Activated CD4-positive, alpha-beta T cell treated with anti-CD3 and anti-CD28 coated beads, Interleukin-2, amount 10 ng/mL, durations not matched to agents 7 days and 5 days (primary cell): Measurements from ENCODE around the gene SPON2. TPM values are rescaled to one million over a fixed set of nuclear protein-coding genes. Genes with fewer than 3 reads are reported as not detected.
A peak's percentile ranks its signal among the peaks of the same experiment; 100 is the strongest.
"Not testable (repeated sequence)": the region's sequence is repeated elsewhere in the genome, so short reads cannot be mapped to it uniquely, and the experiment has no call there.

ENCODE experiments used
- CTCF ChIA-PET: fragments of 350-600 bp; sonication (Branson Sonifier 250); formaldehyde crosslinking; loops from one replicate; lab custom pipeline; 2021; ENCODE audit warnings: antibody characterized with exemption; lab: Charles Lee
- POLR2A ChIA-PET: fragments of 350-600 bp; sonication (Branson Sonifier 250); formaldehyde crosslinking; loops from one replicate; lab custom pipeline; 2021; ENCODE audit warnings: antibody characterized with exemption; lab: Charles Lee
- DNase-seq: peaks from one replicate; pipeline ENCODE4 v3.0.0-alpha.2; 2020
- H3K27ac Mint-ChIP-seq: one replicate; pipeline ENCODE4 v1.8.0; 2021; ENCODE audit warnings: mild to moderate bottlenecking, moderate library complexity, mixed read lengths
- H3K27me3 Mint-ChIP-seq: one replicate; pipeline ENCODE4 v1.8.0; 2021; ENCODE audit warnings: mixed read lengths
- H3K36me3 Mint-ChIP-seq: one replicate; pipeline ENCODE4 v1.8.0; 2021; ENCODE audit warnings: low read depth, mixed read lengths
- H3K4me1 Mint-ChIP-seq: one replicate; pipeline ENCODE4 v1.8.0; 2021; ENCODE audit warnings: mixed read lengths
- H3K4me3 Mint-ChIP-seq: one replicate; pipeline ENCODE4 v1.8.0; 2021; ENCODE audit warnings: mild to moderate bottlenecking, moderate library complexity, mixed read lengths
- H3K9me3 Mint-ChIP-seq: one replicate; pipeline ENCODE4 v1.8.0; 2021; ENCODE audit warnings: mixed read lengths
- total RNA-seq, 2 experiments: library from RNA; stranded (reverse); gene quantifications; one replicate each; pipeline ENCODE4 v1.2.3, GENCODE V29; 2021

The SPON2 gene
- total RNA-seq, 2 experiments from 2014 or later = 21.5 to 28.3 TPM

DNA sequence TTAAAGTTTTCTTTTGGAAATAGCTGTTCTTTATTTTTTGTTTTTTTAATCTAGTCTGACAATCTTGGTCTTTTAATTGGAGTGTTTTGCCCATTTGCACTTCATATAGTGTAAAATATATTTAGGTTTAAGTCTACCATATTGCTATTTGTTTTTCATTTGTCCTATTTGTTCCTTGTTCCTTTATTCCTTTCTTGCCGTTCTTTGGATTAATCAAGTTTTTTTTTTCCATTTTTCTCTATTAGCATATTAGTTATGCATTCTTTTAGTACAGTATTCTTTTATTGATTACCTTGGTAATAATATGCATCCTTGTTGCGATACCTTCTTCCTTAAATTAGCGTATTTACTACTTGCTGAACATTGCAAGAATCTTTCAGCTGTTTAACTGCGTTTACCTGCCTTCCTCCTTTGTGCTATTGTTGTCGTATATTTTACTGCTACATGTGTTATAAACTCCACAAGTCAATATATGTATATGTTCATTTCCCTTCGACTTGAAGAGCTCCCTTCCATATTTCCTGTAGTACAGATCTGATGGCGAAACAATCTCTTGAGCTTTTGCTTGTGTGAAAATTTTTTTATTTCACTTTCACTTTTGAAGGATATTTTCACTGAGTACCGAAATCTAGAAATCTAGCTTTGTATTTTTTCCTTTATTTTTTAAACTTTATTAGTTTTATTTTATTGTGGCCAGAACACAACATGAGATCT lies 35.2 kb downstream of the SPON2 start:
- Mint-ChIP-seq H3K9me3 (no peaks in the 10 kb centered on the region), H3K36me3 (peaks cover 7% of the 10 kb centered on the region), H3K27me3 (peaks cover 22% of the 10 kb centered on the region), H3K4me3 (peak overlapping the region; percentile 64), H3K27ac (peak overlapping the region; percentile 85), H3K4me1 (peaks cover 25% of the 10 kb centered on the region)
- ChIA-PET POLR2A (no interaction called here), CTCF (interaction anchor here (1.0 to 1.1 kb wide), 2 partner anchors 10 to 16 kb away, joined by 3 to 4 read pairs; no protein-coding TSS in a partner anchor)
- DNase-seq = no peak

DNA sequence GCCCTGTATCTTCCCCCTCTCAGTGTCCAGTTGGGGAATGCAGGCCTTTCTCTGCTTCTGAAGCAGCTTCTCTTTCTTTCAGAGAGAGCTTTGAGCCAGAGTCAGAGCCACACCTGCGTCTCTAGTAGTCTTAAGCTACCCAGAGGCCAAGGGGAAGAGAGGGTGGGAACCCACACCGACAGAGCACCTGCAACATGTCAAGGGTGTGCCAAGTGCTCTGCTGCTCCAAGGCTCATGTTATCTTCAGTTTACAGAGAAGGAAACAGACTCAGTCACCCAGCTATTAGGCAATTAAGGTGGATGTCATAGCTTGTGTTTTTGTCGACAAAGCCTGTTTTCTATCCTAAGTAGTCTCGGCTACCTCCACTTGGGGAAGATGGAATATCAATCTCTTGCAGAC lies 36.3 kb downstream of the SPON2 start:
- Mint-ChIP-seq H3K27me3 (peaks cover 13% of the 10 kb centered on the region), H3K36me3 (peaks cover 7% of the 10 kb centered on the region), H3K9me3 (no peaks in the 10 kb centered on the region), H3K4me3 (no peak overlapping the region), H3K27ac (peak overlapping the region; percentile 48), H3K4me1 (peaks cover 25% of the 10 kb centered on the region)
- ChIA-PET POLR2A (no interaction called here), CTCF (interaction anchor here (0.7 to 1.2 kb wide), 2 partner anchors 17 to 220 kb away, joined by 3 to 4 read pairs; no protein-coding TSS in a partner anchor)
- DNase-seq = no peak

DNA sequence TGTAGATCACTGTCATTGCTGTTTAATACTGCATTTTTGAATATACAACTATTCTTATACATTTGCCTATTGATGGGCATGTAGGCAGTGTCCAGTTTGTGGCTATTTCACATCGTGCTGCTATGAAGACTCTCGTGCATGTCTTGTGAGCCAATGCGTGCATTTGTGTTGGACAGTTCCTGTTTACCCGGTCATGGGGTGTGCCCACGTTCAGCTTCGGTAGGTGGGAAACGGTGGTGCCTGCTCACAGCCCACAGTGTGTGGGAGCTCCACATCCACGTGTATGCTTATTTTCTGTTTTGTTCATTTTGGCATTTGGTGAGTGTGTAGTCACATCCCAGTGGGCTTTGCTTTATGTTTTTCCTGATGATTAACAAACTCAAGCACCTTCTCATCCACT lies 39.4 kb downstream of the SPON2 start:
- Mint-ChIP-seq H3K36me3 (peaks cover 1% of the 10 kb centered on the region), H3K9me3 (no peaks in the 10 kb centered on the region), H3K4me1 (peaks cover 25% of the 10 kb centered on the region), H3K27ac (no peak overlapping the region), H3K4me3 (no peak overlapping the region), H3K27me3 (peaks cover 15% of the 10 kb centered on the region)
- POLR2A ChIA-PET = no interaction called here
- CTCF ChIA-PET = no interaction called here
- DNase-seq = no peak

DNA sequence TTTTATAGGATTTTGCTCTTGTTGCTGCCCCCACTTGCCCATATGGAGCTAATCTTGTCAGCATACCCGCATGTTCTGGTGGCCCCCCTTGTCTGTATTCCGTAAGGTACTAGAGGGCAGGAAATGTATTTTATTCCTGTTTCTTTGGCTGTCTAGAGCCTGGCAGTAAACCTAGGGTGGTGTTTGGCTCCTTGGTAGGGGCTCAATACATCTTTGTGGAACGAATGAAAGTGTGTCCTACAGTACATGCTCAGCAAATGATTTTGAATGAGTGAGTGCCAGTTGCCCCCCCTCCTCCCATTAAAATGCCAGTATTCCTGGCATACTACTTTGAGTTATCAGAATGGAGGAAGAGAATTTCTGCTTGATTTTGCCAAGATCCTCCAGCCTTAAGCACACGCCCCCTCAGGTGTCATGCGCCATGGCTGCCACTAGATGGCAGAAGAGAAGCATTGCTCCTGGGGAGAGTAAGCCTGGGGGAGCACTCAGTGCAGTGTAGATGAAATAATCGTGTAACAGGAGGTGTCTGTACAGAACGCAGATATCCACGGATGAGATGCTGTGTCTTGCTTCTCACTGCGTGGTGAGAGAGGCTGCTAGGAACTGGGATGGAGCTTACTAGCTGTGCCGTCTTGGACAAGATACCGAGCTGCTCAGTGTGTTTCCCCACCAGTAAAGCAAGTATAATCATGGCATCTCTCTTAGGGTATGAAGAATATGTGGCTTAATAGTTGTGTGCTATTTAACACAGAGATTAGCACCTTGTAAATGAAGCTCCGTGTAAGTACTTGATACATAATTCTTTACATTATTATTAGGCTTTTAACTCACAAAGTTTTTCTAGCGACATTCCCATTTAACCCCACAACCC lies 41.8 kb downstream of the SPON2 start:
- peaks cover 4% of the 10 kb centered on the region for H3K4me1 Mint-ChIP-seq

DNA sequence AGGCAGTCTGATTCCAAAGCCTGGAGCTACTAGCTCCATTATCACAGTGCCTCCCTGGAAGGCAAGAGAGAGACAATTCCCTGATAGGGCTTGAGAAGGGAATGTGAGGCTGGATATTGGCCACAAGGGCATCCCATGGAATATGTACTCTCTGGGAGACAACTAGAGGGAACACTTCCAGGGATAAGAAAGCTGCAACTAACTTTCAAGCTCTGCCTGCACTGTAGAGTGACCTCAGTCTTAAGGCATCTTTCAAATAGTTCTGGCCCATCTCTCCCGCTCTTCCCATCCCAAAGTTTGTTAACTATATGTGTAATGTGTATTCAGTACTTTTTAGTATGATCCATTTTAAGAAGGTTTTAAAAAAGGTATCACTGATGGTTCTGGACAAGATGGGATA lies 45.9 kb downstream of the SPON2 start:
- CTCF ChIA-PET = interaction anchor here (0.6 kb wide), 1 partner anchor 228 kb away, joined by 3 read pairs; no protein-coding TSS in a partner anchor
- POLR2A ChIA-PET = no interaction called here
- peaks cover 33% of the 10 kb centered on the region for H3K27me3 Mint-ChIP-seq
- H3K9me3 Mint-ChIP-seq = no peaks in the 10 kb centered on the region
- no peak overlapping the region for H3K27ac Mint-ChIP-seq
- no peak for DNase-seq
- H3K4me3 Mint-ChIP-seq = no peak overlapping the region
- H3K4me1 Mint-ChIP-seq = peaks cover 4% of the 10 kb centered on the region
- no peaks in the 10 kb centered on the region for H3K36me3 Mint-ChIP-seq

More for the DNA sequence above, 41.8 kb downstream of the SPON2 start:
- no peaks in the 10 kb centered on the region for H3K36me3 Mint-ChIP-seq
- ChIA-PET CTCF (interaction anchor here (0.6 to 1.5 kb wide), 20 partner anchors 8 to 386 kb away, joined by 3 to 4 read pairs (median 3); partner anchors contain the start of gene UVSSA), POLR2A (no interaction called here)
- no peak overlapping the region for H3K4me3 Mint-ChIP-seq
- peaks cover 23% of the 10 kb centered on the region for H3K27me3 Mint-ChIP-seq
- H3K27ac Mint-ChIP-seq = peak overlapping the region; percentile 43
- H3K9me3 Mint-ChIP-seq = no peaks in the 10 kb centered on the region
- DNase-seq = peak; percentile 83

DNA sequence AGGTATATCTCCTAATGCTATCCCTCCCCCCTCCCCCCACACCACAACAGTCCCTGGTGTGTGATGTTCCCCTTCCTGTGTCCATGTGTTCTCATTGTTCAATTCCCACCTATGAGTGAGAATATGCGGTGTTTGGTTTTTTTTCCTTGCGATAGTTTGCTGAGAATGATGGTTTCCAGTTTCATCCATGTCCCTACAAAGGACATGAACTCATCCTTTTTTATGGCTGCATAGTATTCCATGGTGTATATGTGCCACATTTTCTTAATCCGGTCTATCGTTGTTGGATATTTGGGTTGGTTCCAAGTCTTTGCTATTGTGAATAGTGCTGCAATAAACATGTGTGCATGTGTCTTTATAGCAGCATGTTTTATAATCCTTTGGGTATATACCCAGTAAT lies 46.9 kb downstream of the SPON2 start:
- H3K4me1 Mint-ChIP-seq, DNase-seq, H3K27ac Mint-ChIP-seq, CTCF ChIA-PET, H3K36me3 Mint-ChIP-seq, H3K9me3 Mint-ChIP-seq, POLR2A ChIA-PET, H3K4me3 Mint-ChIP-seq: not testable (repeated sequence)
- H3K27me3 Mint-ChIP-seq = peaks cover 36% of the 10 kb centered on the region

DNA sequence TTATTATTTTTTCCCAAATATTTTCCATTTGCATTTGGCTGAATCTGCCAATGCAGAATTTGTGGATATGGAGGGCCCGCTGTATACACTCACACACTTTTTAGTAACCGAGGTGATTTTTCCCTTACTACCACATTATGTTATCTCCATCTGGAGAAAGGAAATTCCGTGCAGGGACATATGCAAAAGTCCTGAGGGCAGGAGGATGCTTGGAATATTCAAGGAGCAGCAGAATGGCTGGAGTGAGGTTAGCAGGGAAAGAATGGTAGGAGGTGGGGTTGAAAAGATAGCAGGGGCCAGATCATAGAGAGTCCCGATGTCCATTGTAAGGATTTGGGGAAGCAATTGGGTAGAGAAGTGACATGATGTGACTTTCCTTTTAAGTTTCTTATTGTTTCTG lies 47.6 kb downstream of the SPON2 start:
- Mint-ChIP-seq H3K36me3 (no peaks in the 10 kb centered on the region), H3K27me3 (peaks cover 35% of the 10 kb centered on the region), H3K4me1 (no peaks in the 10 kb centered on the region), H3K9me3 (no peaks in the 10 kb centered on the region), H3K4me3 (no peak overlapping the region), H3K27ac (no peak overlapping the region)
- ChIA-PET CTCF (no interaction called here), POLR2A (no interaction called here)
- no peak for DNase-seq

DNA sequence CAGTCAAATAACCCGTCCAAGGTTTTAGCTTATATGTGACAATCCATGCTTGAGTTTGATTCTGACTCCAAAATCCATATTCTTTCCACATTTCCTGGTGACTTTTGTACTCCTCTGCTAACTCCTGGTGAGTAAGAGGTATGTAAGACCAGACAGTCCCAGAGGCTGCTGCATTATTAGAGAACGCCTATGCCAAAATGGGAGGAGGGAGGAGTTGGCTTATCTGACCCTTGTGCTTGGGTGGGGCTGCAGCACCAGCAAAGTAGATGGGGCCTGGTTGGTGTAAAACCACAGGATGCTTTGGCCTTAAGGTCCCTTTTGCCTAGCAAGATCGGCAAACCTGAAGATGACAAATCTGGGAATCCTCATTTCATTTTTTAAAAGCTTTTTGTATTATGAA lies 49.9 kb downstream of the SPON2 start:
- DNase-seq = no peak
- Mint-ChIP-seq H3K27me3 (peaks cover 26% of the 10 kb centered on the region), H3K4me1 (no peaks in the 10 kb centered on the region), H3K9me3 (no peaks in the 10 kb centered on the region), H3K36me3 (no peaks in the 10 kb centered on the region), H3K27ac (no peak overlapping the region), H3K4me3 (no peak overlapping the region)
- ChIA-PET CTCF (interaction anchor here (1.7 to 2.1 kb wide), 2 partner anchors 8 to 234 kb away, joined by 4 to 6 read pairs; no protein-coding TSS in a partner anchor), POLR2A (no interaction called here)

Other genes with a start within 250 kb of the SPON2 start
- 100 to 1,000 TPM; 133 to 148 TPM for gene GAK, start 240.3 kb downstream of the SPON2 start, total RNA-seq
- gene TMEM175, start 240.1 kb downstream of the SPON2 start, total RNA-seq = 10 to 100 TPM; 38.6 to 51.7 TPM
- 10 to 100 TPM; 20.5 to 21.3 TPM for gene DGKQ, start 199.0 kb downstream of the SPON2 start, total RNA-seq
- gene IDUA, start 185.5 kb downstream of the SPON2 start, total RNA-seq = 10 to 100 TPM; 35.0 to 43.3 TPM
- under 1 TPM; 0.17 to 0.48 TPM for gene SLC26A1, start 179.2 kb downstream of the SPON2 start, total RNA-seq
- gene FGFRL1, start 161.0 kb downstream of the SPON2 start, total RNA-seq = 10 to 100 TPM; 10.5 to 10.6 TPM
- 1 to 10 TPM; 3.2 to 3.5 TPM for gene RNF212, start 59.0 kb downstream of the SPON2 start, total RNA-seq
- 100 to 1,000 TPM; 223 to 242 TPM for gene CTBP1, start 76.5 kb upstream of the SPON2 start, total RNA-seq
- gene MAEA, start 117.3 kb upstream of the SPON2 start, total RNA-seq = 10 to 100 TPM; 63.8 to 69.0 TPM
- 10 to 100 TPM; 19.1 to 23.0 TPM for gene UVSSA, start 174.6 kb upstream of the SPON2 start, total RNA-seq
- not detected for gene NKX1-1, start 233.9 kb upstream of the SPON2 start, total RNA-seq